A172 (cell line): Measurements from ENCODE around the gene PPIL3. TPM values are rescaled to one million over a fixed set of nuclear protein-coding genes. Genes with fewer than 3 reads are reported as not detected.

Source experiments
- DNase-seq: peaks from one replicate; pipeline ENCODE4 v3.0.0-alpha.2; 2015; ENCODE audit warnings: low spot score
- total RNA-seq: library from RNA; depleted of rRNA; stranded (reverse); fragments of >200 nt; shearing (Covaris generic); gene quantifications from 2 replicates; pipeline ENCODE4 v1.2.3, GENCODE V29; 2014

The PPIL3 gene
- total RNA-seq, 1 experiment from 2014 or later, result 173 TPM

DNA sequence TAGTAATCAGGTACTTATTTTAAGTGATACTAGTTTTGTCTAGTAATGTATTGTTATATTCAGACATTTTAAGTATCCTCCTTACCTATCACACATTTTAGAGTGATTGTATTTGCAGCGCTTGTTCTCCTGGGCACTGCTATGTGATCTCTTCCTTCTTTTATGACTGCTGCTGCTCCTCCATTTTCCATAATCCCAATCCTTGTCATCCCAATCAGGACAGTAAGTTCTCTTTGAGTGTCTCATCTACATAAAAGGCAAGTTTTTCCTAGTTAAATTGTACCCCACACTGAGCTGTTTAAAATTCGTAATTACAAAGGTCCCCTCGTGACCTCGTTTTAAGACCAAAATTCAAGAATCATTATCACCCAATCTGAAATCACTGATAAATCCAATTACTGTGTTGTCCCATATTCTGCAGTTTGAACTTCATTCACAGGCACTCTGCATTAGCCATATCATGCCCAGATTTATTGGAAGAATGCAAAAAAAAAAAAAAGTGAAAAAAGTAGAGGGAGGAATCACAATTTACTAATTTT, 27.2 kb downstream of the PPIL3 start:
- DNase-seq, result no peak

DNA sequence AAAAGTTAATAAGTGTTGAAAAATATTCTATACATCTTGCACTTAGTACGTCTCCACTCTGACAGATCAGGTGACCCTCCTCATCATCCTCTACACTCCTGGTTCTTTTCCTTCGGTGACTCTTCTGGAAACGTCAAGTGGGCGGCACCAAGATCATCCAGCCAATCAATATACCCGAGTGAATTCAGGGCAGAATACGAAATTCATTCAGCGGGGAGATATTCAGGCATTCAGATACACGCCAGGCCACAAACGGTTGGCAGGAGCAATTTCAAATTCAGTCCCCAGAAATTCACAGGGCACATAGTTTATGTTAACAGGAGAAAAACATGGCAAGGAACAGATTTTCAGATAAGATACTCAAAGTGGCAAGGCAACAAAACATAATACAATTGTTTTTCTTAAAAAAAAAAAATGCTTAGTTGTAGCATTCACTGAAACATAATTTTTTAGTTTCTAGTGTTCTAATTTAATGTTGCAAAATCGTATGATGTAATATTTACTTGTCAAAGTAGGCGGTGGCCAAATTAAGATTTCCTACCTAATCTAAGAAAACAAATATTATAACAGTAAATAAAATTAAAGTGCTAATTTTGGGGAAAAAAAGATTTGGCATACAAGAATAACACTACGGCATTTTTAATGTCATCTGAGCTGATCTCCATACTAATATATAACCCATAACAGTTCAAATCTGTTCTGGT, 28.6 kb downstream of the PPIL3 start:
- DNase-seq, result no peak

DNA sequence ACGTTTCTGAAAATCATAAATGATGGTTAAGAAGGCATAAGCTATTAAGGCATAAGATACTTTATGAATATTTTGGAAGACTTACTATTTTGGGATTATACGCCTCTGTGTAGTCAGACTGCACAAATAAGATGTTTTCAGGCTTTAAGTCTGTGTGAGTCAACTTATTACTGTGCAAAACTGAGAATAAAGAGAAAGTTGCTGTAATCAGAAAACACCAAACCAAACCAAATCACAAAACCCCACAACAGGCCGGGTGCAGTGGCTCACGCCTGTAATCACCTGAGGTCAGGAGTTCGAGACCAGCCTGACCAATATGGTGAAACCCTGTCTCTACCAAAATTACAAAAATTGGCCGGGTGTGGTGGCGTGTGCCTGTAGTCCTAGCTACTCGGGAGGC, 32.1 kb downstream of the PPIL3 start:
- DNase-seq, result no peak

DNA sequence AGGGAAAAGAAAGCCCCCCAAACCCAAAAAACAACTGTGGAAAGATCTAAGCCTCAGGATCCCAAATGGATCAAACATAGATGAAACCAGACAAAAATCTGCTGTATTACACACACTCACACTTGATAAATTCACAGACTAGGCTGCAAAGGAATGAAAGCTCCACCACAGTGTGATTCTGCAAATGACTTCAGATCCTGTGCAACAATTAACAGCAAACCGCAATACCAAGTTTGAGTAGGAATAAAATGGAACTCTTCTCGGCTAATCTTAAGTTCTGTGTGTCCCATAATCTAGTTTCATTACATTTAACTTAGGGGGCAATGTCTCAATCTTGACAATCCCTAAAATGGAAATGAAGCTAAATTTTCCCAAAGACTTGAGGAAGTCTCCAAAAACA, 36.3 kb downstream of the PPIL3 start:
- DNase-seq, result no peak

DNA sequence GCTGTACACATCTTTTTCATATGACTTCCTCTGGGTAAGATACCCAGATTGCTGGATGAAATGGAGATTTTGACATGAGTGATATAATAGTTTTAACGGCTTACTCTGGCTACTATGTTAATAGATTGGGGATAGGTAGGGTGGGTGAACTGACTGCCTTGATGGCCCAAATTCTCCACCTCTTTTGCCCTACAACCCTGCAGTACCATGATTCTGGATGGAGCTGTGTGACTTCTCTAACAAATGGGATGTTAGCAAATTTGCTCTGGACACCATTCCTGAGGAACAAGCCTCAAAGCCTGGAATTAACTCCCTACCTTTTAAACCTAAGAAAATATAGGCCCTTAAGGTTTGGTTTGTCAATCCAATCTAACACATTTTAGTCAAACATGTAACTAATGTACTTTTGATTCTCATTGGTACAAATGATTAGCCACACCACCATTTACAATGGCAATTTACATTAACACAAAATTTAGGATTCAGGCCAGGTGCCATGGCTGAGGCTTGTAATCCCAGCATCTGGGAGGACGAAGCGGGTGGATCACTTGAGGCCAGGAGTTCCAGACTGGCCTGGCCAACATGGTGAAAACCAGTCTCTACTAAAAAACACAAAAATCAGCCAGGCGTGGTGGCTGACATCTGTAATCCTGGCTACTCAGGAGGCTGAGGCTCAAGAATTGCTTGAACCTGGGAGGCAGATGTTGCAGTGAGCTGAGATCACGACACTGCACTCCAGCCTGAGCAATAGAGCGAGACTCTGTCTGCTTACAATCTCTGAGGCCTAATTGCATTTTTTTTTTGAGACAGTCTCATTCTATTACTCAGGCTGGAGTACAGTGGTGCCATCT, 37.3 kb downstream of the PPIL3 start:
- DNase-seq, result no peak

DNA sequence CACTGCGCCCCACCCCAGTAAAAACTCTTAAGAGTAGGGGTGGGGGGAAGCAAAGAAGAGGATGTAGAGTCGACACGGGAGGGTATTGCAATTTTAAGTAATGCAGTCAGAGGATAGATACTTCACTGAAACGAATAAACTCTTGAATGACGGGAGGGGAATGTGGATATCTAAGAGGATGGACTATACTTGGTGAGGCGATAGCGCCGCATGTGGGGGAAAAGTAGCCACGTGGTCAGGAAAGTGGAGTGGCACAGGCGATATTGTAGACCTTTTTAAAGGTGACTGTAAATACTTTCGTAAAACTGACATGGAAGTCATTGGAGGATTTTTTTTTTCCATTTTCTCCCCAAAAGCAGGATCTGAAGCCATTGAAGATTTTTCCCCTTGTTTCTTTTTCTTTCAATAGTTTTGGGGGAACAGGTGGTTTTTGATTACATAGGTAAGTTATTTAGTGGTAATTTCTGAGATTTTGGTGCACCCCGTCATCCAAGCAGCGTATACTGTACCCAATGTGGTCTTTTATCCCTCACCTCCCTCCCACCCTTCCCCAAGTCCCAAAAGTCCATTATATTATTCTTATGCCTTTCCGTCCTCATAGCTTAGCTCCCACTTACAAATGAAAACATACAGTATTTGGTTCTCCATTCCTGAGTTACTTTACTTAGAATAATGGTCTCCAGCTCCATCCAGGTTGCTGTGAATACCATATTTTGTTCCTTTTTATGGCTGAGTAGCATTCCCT, 38.2 kb downstream of the PPIL3 start:
- no peak for DNase-seq

DNA sequence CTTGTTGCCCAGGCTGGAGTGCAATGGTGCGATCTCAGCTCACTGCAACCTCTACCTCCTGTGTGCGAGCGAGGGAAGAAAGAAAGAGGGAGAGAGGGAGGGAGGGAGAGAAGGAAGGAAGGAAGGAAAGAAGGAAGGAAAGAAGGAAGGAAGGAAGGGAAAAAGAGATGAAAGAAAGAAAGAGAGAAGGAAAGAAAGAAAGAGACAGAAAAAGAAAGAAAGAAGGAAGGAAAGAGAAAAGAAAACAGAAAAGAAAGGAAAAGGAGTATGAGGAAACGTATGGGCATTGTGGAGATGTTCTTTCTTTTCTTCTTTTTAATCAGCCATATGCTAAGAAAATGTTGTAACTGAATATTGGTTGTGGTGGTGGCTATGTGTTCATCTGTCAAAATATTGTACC, 40.9 kb downstream of the PPIL3 start:
- DNase-seq, result no peak

DNA sequence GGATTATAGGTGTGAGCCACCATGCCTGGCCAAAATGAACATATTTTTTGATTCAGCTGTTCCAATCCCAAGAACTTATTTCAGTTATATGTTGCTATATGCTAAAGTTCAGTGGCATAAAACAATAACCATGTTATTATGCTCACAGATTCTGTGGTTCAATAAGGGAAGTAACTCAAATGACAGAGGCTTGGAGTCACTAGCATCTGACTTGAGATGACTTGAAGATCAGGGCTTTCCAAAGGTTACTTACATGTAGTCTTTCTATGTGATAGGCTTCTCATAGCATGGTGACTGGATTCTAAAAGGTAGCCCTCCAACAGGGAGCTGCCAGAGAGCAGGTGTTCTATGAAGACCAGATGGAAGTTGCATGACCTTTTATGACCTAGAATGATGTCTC, 41.6 kb downstream of the PPIL3 start:
- no peak for DNase-seq

DNA sequence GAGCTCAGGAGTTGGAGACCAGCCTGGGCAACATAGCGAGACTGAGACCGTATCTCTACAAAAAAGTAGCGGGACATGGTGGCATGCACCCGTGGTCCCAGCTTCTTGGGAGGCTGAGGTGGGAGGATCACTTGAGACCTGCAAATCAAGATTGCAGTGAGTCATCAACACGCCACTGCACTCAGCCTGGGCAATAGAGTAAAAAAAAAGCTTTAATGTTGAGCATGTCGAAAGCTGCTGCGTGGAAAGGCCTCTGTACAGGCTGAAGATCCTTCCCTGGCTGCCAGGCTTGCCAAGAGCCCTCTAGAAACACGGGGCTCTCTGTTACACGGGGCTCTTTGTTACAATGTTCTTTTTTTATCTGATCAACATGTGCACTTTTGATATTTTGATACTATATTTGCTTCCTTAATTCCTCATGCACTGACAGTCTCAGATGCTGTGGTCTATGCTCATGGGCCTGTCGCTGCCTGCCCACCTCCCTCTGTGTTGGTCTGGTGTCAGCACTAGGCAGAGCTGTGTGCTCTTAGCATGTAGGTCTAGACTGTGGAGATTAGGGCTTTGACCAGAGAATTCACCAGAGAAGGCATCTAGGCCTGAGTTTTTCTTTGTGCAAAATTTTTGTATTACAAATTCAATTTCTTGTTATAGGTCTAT, 43.1 kb downstream of the PPIL3 start:
- no peak for DNase-seq

DNA sequence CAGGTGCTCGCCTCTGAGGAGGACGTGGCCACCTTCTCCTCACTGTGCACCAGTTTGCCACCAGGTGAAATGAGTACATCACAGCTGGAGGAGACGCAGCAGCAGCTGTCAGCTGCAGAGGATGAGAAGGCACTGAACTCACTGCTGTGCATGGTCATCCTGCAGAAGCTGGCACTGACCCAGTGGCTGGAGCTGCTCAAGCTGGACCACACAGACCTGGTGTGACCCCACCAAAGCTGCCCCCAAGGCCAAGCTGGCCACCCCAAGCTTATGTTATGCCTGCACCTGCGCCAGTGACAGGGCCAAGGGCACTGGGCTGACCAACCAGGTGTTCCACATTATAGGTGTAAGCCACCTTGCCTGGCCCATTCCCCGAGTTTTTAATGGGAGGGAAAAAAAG, 43.7 kb downstream of the PPIL3 start:
- DNase-seq, result no peak

DNA sequence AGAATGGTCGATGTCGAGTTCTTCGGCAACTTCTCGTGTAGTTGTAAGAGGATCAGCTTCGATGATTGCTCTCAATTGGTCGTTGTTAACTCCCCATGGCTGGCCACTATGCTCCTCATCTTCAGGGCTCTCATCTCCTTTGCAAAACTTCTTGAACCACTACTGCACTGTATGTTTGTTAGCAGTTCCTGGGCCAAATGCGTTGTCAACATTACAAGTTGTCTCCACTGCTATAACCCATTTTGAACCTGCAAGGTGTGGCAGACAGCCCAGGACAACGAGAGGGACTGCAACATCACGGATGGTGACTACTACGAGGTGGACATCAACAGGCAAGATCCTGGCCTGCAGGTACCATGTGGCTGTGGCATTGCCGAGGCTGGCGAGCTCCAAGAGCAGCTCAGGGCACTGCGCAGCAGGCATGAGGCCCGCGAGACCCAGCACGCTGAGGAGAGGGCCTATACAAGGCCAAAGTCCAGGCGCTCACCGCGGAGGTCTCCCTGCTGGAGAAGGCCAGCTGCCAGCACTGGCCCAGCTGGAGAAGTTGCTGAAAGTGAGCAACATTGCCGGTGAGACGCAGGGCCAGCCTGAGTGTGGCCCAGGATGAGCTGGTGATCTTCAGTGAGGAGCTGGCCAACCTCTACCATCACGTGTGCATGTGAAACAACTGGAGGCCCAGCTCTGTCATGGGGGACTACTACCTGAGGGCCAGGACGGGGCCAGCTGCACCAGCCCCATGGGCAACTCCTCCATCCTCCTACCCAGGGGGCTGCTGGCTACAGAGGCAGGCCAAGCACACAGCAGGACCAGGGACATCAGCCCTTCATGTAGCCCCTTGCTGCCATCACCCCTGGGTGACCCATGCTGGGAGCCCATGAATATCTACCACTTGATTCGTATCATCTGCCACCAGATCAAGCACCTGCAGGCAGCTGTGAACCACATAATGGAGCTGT, 44.6 kb downstream of the PPIL3 start:
- no peak for DNase-seq

DNA sequence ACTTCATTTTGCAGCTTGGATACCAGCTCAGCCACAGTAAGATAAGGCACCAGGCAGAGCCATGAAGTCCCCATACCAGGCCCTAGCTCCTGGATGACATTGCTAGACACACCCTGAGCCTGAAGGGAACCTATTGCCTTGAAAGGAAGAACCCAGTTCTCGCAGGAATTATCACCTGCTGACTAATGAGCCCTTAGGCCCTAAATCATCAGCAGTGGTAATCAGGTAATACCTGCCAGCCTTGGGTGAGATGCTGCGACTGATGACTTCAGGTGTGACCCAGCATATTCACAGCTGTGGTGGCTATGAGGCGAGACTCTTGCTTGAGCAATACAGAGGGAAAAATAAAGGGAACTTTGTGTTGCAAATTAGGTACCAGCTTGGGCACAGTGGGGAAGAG, 49.4 kb downstream of the PPIL3 start:
- no peak for DNase-seq

DNA sequence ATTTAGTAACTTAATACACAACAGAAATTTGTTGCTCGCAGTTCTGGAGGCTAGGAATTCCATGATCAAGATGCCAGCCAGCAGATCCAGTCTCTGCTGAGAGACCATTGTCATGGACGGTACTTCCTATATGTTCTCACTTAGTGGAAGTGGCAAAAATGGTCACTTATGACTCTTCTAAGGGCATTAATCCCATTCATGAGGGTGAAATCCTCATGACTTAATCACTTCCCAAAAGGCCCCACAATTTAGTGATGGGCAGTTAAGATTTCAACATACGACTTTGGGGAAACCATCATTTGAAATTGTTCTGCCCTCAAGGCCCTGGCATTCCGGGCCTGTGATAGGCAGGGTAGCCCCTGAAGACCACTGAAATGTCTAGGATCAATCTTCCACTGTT, 54.2 kb downstream of the PPIL3 start:
- DNase-seq, result no peak

DNA sequence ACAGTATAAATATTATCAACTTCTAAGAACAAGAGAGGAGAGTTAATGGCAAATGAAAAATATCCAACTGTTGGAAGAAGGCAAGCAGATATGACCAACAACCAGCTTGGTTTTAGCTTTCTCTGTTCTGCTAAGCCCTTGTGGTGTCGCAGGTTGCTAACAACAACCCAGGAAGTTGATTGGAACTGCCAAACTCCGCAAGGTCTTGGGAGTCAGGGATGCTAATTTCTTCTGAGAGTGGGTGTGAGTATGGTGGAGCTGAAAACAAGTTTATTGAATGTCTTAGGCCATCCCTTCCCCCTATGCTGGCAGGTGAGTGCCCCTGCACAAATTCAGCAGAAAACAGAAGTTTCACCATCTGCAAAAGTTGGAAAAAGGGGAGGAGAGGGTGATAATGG, 59.6 kb downstream of the PPIL3 start:
- no peak for DNase-seq

DNA sequence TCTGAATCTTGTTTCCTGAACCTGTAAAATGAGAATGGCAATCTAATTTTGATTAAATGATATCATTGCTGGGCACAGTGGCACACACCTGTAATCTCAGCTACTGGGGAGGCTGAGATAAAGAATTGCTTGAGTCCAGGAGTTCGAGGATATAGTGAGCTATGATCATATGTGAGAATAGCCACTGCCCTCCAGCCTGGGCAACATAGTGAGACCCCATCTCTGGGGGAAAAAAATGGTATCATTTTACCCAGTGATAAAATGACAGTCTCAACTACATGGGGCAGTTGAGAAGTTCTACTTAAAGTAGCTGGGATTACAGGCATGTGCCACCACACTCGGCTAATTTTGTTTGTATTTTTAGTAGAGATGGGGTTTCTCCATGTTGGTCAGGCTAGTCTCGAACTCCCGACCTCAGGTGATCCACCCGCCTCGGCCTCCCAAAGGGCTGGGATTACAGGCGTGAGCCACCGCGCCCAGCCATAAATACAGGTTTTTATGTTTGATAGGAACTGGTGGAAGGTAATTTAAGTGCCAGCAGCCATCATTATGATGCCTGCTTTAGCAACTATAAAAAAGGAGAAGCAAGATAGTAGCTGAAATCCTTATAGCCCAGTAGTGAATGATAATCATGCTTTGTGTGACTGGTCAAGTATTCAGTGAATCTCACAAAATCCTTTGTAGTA, 60.2 kb downstream of the PPIL3 start:
- DNase-seq, result no peak

DNA sequence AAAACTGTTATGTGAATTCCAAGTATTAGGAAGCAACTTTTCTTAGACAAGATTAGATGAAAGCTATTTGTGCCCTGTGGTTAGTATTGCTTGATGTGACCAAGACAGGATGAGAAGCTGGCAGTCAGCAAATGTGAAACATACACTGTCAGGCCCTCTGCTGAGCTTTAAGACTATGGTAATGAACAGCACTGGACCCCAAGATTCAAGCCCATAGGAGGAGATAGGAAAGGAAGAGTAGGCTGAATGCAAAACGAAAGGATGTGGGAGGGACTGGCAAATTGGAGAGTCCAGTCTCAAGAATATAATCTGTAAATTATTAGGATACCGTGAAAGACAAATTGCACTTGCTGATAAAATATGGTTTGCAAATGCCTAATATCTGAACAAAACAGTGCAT, 60.8 kb downstream of the PPIL3 start:
- no peak for DNase-seq

DNA sequence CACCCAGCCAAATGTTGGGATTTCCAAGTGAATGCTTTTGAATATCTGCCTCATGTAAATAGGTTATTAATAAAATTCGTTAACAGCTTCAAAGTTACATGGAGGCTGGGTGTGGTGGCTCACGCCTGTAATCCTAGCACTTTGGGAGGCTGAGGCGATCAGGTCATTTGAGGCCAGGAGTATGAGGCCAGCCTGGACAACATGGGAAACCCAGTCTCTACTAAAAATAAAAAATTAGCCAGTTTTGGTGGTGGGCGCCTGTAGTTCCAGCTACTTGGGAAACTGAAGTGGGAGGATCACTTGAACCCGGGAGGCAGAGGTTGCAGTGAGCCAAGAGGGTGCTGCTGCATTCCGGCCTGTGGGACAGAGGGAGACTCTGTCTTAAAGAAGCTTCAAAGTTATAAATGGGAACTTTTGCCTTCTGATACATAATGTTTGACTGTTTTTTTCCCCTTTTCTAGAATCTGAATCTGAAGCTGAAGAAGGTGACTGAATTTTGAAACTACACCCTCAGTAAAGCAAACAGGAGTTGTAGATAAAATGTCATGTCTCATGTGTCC, 67.1 kb downstream of the PPIL3 start:
- no peak for DNase-seq
